Gastroesophageal sphincter (tissue), 4 donors: ENCODE data around the gene IL17RA. TPM values are rescaled to one million over a fixed set of nuclear protein-coding genes. Genes with fewer than 3 reads are reported as not detected.

Experiments used
- ATAC-seq: fragments of 150-250 bp; one replicate; pipeline ENCODE4 v1.9.1; 2016; ENCODE audit warnings: mild to moderate bottlenecking, moderate library complexity
- H3K27ac ChIP-seq, 4 donors: fragments of 200-600 bp; sonication (generic) in 3 of 4; 1 replicate in 3 of 4; 2 replicates in 1 of 4; pipeline ENCODE4 v1.5.1; 2016 to 2019
- H3K27me3 ChIP-seq: fragments of 200-600 bp; sonication (generic); one replicate; pipeline ENCODE4 v1.5.1; 2019
- H3K36me3 ChIP-seq, 2 donors: fragments of 200-600 bp; sonication (generic); one replicate each; pipeline ENCODE4 v1.5.1; 2019; ENCODE audit warnings: control low read depth in 1 of 2
- H3K4me1 ChIP-seq, 3 donors: fragments of 200-600 bp; sonication (generic); 1 replicate in 2 of 3; 2 replicates in 1 of 3; pipeline ENCODE4 v1.5.1; 2016 to 2019; ENCODE audit warnings: control low read depth in 2 of 3
- H3K4me3 ChIP-seq, 2 donors: fragments of 200-600 bp; sonication (generic); one replicate each; pipeline ENCODE4 v1.5.1; 2019; ENCODE audit warnings: mild to moderate bottlenecking in 1 of 2, moderate library complexity in 1 of 2
- H3K9me3 ChIP-seq, 3 donors: fragments of 200-600 bp; sonication (generic); one replicate each; pipeline ENCODE4 v1.5.1; 2017 to 2019; ENCODE audit warnings: control low read depth in 2 of 3
- EP300 ChIP-seq: sonication (generic); formaldehyde crosslinking; IDR thresholded peaks from one replicate; pipeline ENCODE4 v1.6.1; 2017; ENCODE audit warnings: antibody characterized with exemption, mild to moderate bottlenecking
- POLR2A ChIP-seq, 2 donors: fragments of 450-650 bp; IDR thresholded peaks; one replicate each; pipeline ENCODE4 v1.6.1; 2017; ENCODE audit warnings: antibody characterized with exemption in 2 of 2, mild to moderate bottlenecking in 2 of 2, moderate library complexity in 1 of 2
- POLR2AphosphoS5 ChIP-seq: sonication (generic); formaldehyde crosslinking; IDR thresholded peaks from one replicate; pipeline ENCODE4 v1.6.1; 2017; ENCODE audit warnings: antibody characterized with exemption
- WGBS, 2 donors: methylation state at CpG; one replicate each; pipeline ENCODE4 v1.1.5; 2018; ENCODE audit warnings: low coverage in 1 of 2; 5-methylcytosine and 5-hydroxymethylcytosine counted together
- total RNA-seq, 4 donors: library from RNA; depleted of rRNA; stranded (reverse); fragments of >200 nt; gene quantifications; one replicate each; pipeline ENCODE4 v1.1.0, GENCODE V29; 2016
- TF ChIP-seq, protein P1 (sequence below), 4 experiments: fragments of 200-600 bp in 2 of 4; fragments of 450-650 bp in 2 of 4; sonication (generic) in 1 of 4; IDR thresholded peaks; one replicate each; pipeline ENCODE4 v1.5.1; 2017 to 2019; ENCODE audit warnings: antibody characterized with exemption in 4 of 4, mild to moderate bottlenecking in 2 of 4, moderate library complexity in 2 of 4

The IL17RA gene
- total RNA-seq, 4 donors from 2014 or later, result 5.9 to 15.6 (median 14.2) TPM

DNA sequence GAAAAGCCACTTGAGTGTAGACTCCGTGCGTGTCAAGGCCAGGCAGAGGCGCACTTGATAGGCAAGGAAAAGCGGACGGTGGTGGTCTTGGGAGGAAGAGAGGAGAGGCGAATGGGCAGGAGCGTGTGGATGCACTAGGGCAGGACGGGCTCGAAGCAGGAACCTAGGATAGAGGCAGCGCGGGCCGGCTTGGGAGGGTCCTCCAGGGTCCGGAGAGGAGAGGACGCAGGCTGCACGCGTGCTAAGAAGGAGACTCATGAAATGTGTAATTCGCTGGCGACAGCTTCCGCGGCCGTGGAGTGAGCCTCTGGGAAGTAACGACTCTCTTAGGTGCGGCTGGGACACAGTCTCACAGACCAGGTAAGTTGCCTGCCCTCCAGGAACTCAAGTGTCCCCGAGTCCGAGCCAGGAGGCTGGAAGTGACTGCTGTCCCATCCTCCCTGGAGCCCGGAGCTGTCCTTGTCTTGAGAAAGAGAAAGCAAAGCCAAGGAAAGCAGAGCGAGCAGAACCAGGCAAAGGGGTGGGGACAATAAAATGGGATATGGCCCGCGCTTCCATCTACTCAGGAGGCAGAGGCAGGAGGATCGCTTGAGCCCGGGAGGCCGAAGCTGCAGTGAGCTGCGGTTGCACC, 874 bp upstream of the IL17RA start:
- peaks cover 0 to 33% (median 9%) of the 10 kb centered on the region in 3 donors for H3K4me1 ChIP-seq
- peak overlapping the region in 1 of 2 donors; percentile 82 for H3K4me3 ChIP-seq
- H3K36me3 ChIP-seq, result no peaks in the 10 kb centered on the region
- peaks cover 28% of the 10 kb centered on the region for H3K27me3 ChIP-seq
- no peaks in the 10 kb centered on the region for H3K9me3 ChIP-seq
- 83 to 85% methylated on average over 19 to 28 of the region's 33 CpGs for WGBS, 2 donors
- no peak for ATAC-seq
- peak overlapping the region in 2 of 4 donors; percentile 87 to 90 for H3K27ac ChIP-seq
- no peak for TF ChIP-seq POLR2AphosphoS5
- no peak for TF ChIP-seq EP300
- TF ChIP-seq, protein P1, sequence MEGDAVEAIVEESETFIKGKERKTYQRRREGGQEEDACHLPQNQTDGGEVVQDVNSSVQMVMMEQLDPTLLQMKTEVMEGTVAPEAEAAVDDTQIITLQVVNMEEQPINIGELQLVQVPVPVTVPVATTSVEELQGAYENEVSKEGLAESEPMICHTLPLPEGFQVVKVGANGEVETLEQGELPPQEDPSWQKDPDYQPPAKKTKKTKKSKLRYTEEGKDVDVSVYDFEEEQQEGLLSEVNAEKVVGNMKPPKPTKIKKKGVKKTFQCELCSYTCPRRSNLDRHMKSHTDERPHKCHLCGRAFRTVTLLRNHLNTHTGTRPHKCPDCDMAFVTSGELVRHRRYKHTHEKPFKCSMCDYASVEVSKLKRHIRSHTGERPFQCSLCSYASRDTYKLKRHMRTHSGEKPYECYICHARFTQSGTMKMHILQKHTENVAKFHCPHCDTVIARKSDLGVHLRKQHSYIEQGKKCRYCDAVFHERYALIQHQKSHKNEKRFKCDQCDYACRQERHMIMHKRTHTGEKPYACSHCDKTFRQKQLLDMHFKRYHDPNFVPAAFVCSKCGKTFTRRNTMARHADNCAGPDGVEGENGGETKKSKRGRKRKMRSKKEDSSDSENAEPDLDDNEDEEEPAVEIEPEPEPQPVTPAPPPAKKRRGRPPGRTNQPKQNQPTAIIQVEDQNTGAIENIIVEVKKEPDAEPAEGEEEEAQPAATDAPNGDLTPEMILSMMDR (IDR thresholded peaks at IDR 0.05), result no peak
- no peak for TF ChIP-seq POLR2A (IDR thresholded peaks at IDR 0.05)

DNA sequence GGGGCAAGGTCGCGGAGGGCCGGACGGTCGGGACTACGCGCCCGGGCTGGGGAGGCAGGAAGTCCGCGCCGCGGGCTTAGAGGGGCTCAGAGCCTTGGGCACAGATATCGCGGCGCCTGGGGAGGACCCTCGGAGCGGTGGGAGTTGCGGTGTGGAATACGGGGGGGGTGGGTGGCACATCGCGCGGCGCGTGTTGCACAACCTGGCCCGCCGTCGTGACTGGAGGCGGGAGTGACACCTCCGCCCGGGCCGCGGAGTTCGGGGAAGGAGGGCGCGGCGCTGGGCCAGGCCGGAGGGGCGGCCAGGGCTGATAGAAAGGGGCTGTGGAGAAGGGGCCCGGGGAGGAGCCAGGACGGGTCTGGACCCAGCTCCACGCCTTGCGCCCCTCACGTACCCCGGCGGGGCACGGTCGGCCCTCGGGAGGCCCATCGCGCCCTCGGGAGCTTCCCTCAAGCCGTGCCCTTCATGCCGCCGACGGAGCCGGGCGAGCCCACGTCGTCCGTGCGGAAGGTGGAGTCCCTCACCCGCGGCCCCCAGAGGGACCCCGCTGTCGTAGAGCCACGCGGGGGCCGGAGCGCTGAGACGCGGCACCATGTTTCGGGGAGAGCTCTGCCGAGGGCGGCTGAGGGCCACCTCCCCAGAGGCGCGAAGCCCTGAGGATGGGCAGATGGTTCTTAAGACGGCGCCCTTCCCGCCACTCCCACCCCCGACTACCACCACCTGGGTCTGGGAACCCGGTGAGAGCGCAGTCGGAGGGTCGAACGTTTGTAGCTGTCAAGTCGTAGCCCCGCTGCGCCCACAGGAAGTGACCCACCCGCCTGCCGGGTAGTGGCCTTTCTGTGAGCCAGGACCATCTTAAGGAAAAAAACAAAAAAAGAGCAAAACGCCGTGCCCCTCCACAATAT, 729 bp downstream of the IL17RA start:
- H3K4me3 ChIP-seq, result peak overlapping the region; percentile 82 to 86
- 0 to 17% methylated on average over 2 to 12 of the region's 92 CpGs for WGBS, 2 donors
- H3K9me3 ChIP-seq, result no peaks in the 10 kb centered on the region
- peak; percentile 18 for TF ChIP-seq POLR2AphosphoS5
- TF ChIP-seq POLR2A (IDR thresholded peaks at IDR 0.05), result no peak
- peak; percentile 57 for ATAC-seq
- H3K4me1 ChIP-seq, result peaks cover 0 to 33% (median 9%) of the 10 kb centered on the region in 3 donors
- peaks cover 29% of the 10 kb centered on the region for H3K27me3 ChIP-seq
- H3K36me3 ChIP-seq, result no peaks in the 10 kb centered on the region
- H3K27ac ChIP-seq, result peak overlapping the region; percentile 67 to 94 (median 88)

GRCh38 chr22:17086296-17086695, 1.5 kb downstream of the IL17RA start:
- WGBS, 2 donors, result 49 to 67% methylated on average over 6 of the region's 7 CpGs
- peak overlapping the region in 2 of 4 donors; percentile 87 to 90 for H3K27ac ChIP-seq
- H3K4me3 ChIP-seq, result peak overlapping the region in 1 of 2 donors; percentile 82
- peaks cover 29% of the 10 kb centered on the region for H3K27me3 ChIP-seq
- TF ChIP-seq EP300, result no peak
- TF ChIP-seq POLR2A (IDR thresholded peaks at IDR 0.05), result no peak
- TF ChIP-seq POLR2AphosphoS5, result no peak
- TF ChIP-seq, protein P1 (IDR thresholded peaks at IDR 0.05), result no peak
- H3K36me3 ChIP-seq, result no peaks in the 10 kb centered on the region
- peaks cover 0 to 33% (median 9%) of the 10 kb centered on the region in 3 donors for H3K4me1 ChIP-seq
- ATAC-seq, result no peak
- H3K9me3 ChIP-seq, result no peaks in the 10 kb centered on the region

DNA sequence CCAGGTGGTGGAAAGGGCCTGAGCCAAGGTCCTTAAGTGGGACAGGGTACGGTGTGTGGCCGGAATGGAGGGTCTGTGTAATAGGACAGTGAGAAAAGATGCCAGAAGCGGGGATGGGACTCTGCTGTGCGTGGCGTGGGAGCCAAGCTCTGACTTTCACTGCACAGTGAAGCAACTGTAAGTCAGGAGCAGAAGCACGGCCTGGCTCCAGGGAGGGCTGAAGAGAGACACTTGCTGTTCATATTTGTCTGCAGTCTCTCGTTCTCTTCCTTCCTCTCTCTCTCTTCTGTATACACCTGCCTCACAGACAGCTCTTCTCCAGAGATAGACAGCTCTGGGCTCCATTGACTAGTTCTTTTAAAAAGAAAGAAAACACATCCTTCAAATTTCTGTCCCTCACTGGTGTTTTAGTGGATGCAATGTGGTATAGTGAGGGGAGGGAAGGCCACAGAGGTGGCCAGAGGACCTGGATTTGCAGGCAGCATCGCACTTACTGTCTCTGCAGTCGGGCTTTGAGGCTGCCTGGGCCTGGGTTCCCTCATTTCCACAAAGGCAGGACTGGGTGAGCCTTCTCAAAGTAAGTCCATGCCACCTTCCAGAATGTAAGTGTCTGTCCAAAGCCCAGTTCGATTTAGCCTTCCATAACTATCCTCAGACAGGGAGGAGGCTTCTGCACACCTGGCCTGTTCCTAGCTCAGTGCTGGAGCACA, 2.1 kb downstream of the IL17RA start:
- ATAC-seq, result no peak
- peaks cover 29% of the 10 kb centered on the region for H3K27me3 ChIP-seq
- WGBS, 2 donors, result 74 to 94% methylated on average over 3 to 7 of the region's 10 CpGs
- H3K27ac ChIP-seq, result no peak overlapping the region
- H3K36me3 ChIP-seq, result no peaks in the 10 kb centered on the region
- TF ChIP-seq POLR2AphosphoS5, result no peak
- TF ChIP-seq POLR2A (IDR thresholded peaks at IDR 0.05), result no peak
- TF ChIP-seq, protein P1 (IDR thresholded peaks at IDR 0.05), result no peak
- no peak for TF ChIP-seq EP300
- peaks cover 0 to 33% (median 9%) of the 10 kb centered on the region in 3 donors for H3K4me1 ChIP-seq
- peak overlapping the region in 1 of 2 donors; percentile 82 for H3K4me3 ChIP-seq
- H3K9me3 ChIP-seq, result no peaks in the 10 kb centered on the region
